A549 (cell line): ENCODE measurements around the gene GFM1. TPM values are rescaled to one million over a fixed set of nuclear protein-coding genes. Genes with fewer than 3 reads are reported as not detected.
A peak's percentile ranks its signal among the peaks of the same experiment; 100 is the strongest.

Experiments
- ATAC-seq, 2 experiments: fragments of 200-7000 bp in 1 of 2; fragments of >200 bp in 1 of 2; cut with Nextera tagmentation in 1 of 2; cut with Tn5 transposase in 1 of 2; 3 replicates each; pipeline versions ENCODE4 v1.8.0 to v1.9.1; 2018 to 2020; ENCODE audit warnings: mild to moderate bottlenecking in 1 of 2, moderate library complexity in 1 of 2
- CTCF ChIA-PET: fragments of 300-600 bp; sonication (Branson Sonifier 250); formaldehyde crosslinking; extraction: SDS; loops from one replicate; lab custom pipeline; 2021; ENCODE audit warnings: antibody characterized with exemption, inconsistent platforms; lab: Yijun Ruan, JAX
- POLR2A ChIA-PET: fragments of 350-600 bp; formaldehyde crosslinking; extraction: SDS; loops from one replicate; lab custom pipeline; 2021; ENCODE audit warnings: antibody characterized with exemption, inconsistent platforms; lab: Yijun Ruan, JAX
- DNase-seq, 2 experiments: peaks; one replicate each; pipeline versions ENCODE4 v3.0.0 to v3.0.0-alpha.2; 2011 to 2016; ENCODE audit warnings: low read depth in 1 of 2, low spot score in 1 of 2
- FAIRE-seq: peaks from 2 replicates; lab custom pipeline; 2011; peaks lifted over from hg19 to GRCh38; lab: Jason Lieb, UNC
- H3K27ac ChIP-seq, 2 experiments: fragments of >200 bp; sonication (Bioruptor Twin); formaldehyde crosslinking; 3 replicates each; pipeline ENCODE4 v1.5.1; 2016 to 2017
- H3K4me1 ChIP-seq: fragments of >200 bp; sonication (Bioruptor Twin); formaldehyde crosslinking; 3 replicates; pipeline ENCODE4 v1.6.1; 2016
- H3K4me2 ChIP-seq: fragments of >200 bp; sonication (Bioruptor Twin); formaldehyde crosslinking; 3 replicates; pipeline ENCODE4 v1.6.1; 2016
- H3K4me3 ChIP-seq: fragments of >200 bp; sonication (Bioruptor Twin); formaldehyde crosslinking; 3 replicates; pipeline ENCODE4 v1.5.1; 2016
- H3K9me3 ChIP-seq: fragments of >200 bp; sonication (Bioruptor Twin); formaldehyde crosslinking; 3 replicates; pipeline ENCODE4 v1.6.1; 2016
- BCL3 ChIP-seq: fragments of >200 bp; sonication (Bioruptor Twin); formaldehyde crosslinking; IDR thresholded peaks from 3 replicates; pipeline ENCODE4 v1.6.1; 2016
- BHLHE40 ChIP-seq: IDR thresholded peaks from 2 replicates; pipeline ENCODE4 v1.6.1; 2012; ENCODE audit warnings: low read depth, low read length, inconsistent platforms
- CEBPB ChIP-seq, 2 experiments: fragments of >200 bp in 1 of 2; sonication (Bioruptor Twin) in 1 of 2; formaldehyde crosslinking in 1 of 2; IDR thresholded peaks; 2 replicates each; pipeline ENCODE4 v1.6.1; 2012 to 2016
- CHD2 ChIP-seq: fragments of 150-350 bp; IDR thresholded peaks from 2 replicates; pipeline ENCODE4 v1.6.1; 2014; ENCODE audit warnings: low read length; ENCODE audit not compliant: partially characterized antibody
- CTCF ChIP-seq: fragments of >200 bp; sonication (Bioruptor Twin); formaldehyde crosslinking; IDR thresholded peaks from 3 replicates; pipeline ENCODE4 v1.5.1; 2016
- E2F6 ChIP-seq: IDR thresholded peaks from 2 replicates; pipeline ENCODE4 v1.6.1; 2012; ENCODE audit warnings: low read depth, borderline replicate concordance
- EHF ChIP-seq: fragments of 250-450 bp; sonication (Bioruptor Pico); IDR thresholded peaks from 2 replicates; pipeline ENCODE4 v1.5.0; 2020; ENCODE audit warnings: mild to moderate bottlenecking
- EP300 ChIP-seq, 2 experiments: fragments of >200 bp; sonication (Bioruptor Twin); formaldehyde crosslinking; IDR thresholded peaks; 2 replicates in 1 of 2; 3 replicates in 1 of 2; pipeline ENCODE4 v1.6.1; 2016 to 2017
- ESRRA ChIP-seq: fragments of 150-350 bp; IDR thresholded peaks from 2 replicates; pipeline ENCODE4 v1.6.1; 2014; ENCODE audit warnings: mild to moderate bottlenecking, low read length, borderline replicate concordance
- FOSL2 ChIP-seq, 2 experiments: fragments of 450-650 bp in 1 of 2; fragments of >200 bp in 1 of 2; sonication (Bioruptor Twin) in 1 of 2; formaldehyde crosslinking; IDR thresholded peaks; 2 replicates each; pipeline versions ENCODE4 v1.5.0 to v1.6.1; 2016 to 2020; ENCODE audit warnings: mild to moderate bottlenecking in 1 of 2, moderate library complexity in 1 of 2
- GATA3 ChIP-seq: IDR thresholded peaks from 2 replicates; pipeline ENCODE4 v1.6.1; 2012; ENCODE audit warnings: borderline replicate concordance
- HDAC2 ChIP-seq: fragments of 200-600 bp; sonication (generic); IDR thresholded peaks from 2 replicates; pipeline ENCODE4 v1.6.1; 2016
- HMGXB4 ChIP-seq: fragments of 250-450 bp; sonication (Bioruptor Pico); IDR thresholded peaks from 2 replicates; pipeline ENCODE4 v1.5.0; 2021; ENCODE audit warnings: mild to moderate bottlenecking, moderate library complexity, borderline replicate concordance
- JUN ChIP-seq, 2 experiments: fragments of >200 bp; sonication (Bioruptor Twin); formaldehyde crosslinking; IDR thresholded peaks; 2 replicates in 1 of 2; 3 replicates in 1 of 2; pipeline ENCODE4 v1.6.1; 2016 to 2017
- KDM5A ChIP-seq: fragments of 200-600 bp; sonication (generic); IDR thresholded peaks from 2 replicates; pipeline ENCODE4 v1.6.1; 2016; ENCODE audit warnings: antibody characterized with exemption, mild to moderate bottlenecking
- MAX ChIP-seq: IDR thresholded peaks from 2 replicates; pipeline ENCODE4 v1.6.1; 2012
- MYC ChIP-seq: IDR thresholded peaks from 2 replicates; pipeline ENCODE4 v1.6.1; 2012; ENCODE audit warnings: mild to moderate bottlenecking, inconsistent platforms, low read length, improper control_type of control experiment, borderline replicate concordance
- PBX3 ChIP-seq: IDR thresholded peaks from 2 replicates; pipeline ENCODE4 v1.6.1; 2012
- PHF8 ChIP-seq: fragments of 200-600 bp; sonication (generic); IDR thresholded peaks from 2 replicates; pipeline ENCODE4 v1.6.1; 2016; ENCODE audit warnings: low read depth, mild to moderate bottlenecking, antibody characterized with exemption, moderate library complexity, borderline replicate concordance
- POLR2A ChIP-seq: IDR thresholded peaks from 2 replicates; pipeline ENCODE4 v1.6.1; 2012; ENCODE audit warnings: mild to moderate bottlenecking, low read length
- RAD21 ChIP-seq, 2 experiments: fragments of >200 bp in 1 of 2; sonication (Bioruptor Twin) in 1 of 2; formaldehyde crosslinking in 1 of 2; IDR thresholded peaks in 1 of 2; conservative IDR thresholded peaks in 1 of 2; 2 replicates in 1 of 2; 3 replicates in 1 of 2; pipeline ENCODE4 v1.6.1; 2012 to 2018; ENCODE audit warnings: inconsistent platforms in 1 of 2
- RARB ChIP-seq: fragments of 250-450 bp; sonication (Bioruptor Pico); IDR thresholded peaks from 2 replicates; pipeline ENCODE4 v1.8.0; 2021; ENCODE audit warnings: mild to moderate bottlenecking, moderate library complexity
- RFX5 ChIP-seq: fragments of 450-650 bp; IDR thresholded peaks from 2 replicates; pipeline ENCODE4 v1.7.1; 2014; ENCODE audit warnings: antibody characterized with exemption, mild to moderate bottlenecking, moderate library complexity
- SMC3 ChIP-seq: fragments of >200 bp; sonication (Bioruptor Twin); formaldehyde crosslinking; IDR thresholded peaks from 3 replicates; pipeline ENCODE4 v1.6.1; 2018; ENCODE audit warnings: inconsistent platforms
- ZNF302 ChIP-seq: fragments of 250-450 bp; sonication (Bioruptor Pico); IDR thresholded peaks from 2 replicates; pipeline ENCODE4 v1.9.0; 2021; ENCODE audit warnings: inconsistent platforms, mild to moderate bottlenecking, moderate library complexity
- WGBS: methylation state at CpG from one replicate; pipeline ENCODE4 v1.1.6; 2017; ENCODE audit errors: missing lambda C conversion rate; 5-methylcytosine and 5-hydroxymethylcytosine counted together
- polyA minus RNA-seq: library from RNA; depleted of rRNA, polyadenylated mRNA; stranded (reverse); fragments of >200 nt; gene quantifications from 2 replicates; pipeline ENCODE4 v1.2.3, GENCODE V29; 2011; rRNA and poly(A)+ RNA removed
- polyA plus RNA-seq, 4 experiments: library from polyadenylated mRNA; depleted of rRNA in 3 of 4; stranded (reverse); fragments of >200 nt; fragmentation: RNase III in 1 of 4; extraction: RNeasy Plus Mini Kit Qiagen cat#74134 plus additional on column Dnase treatment in 1 of 4; gene quantifications; 2 replicates in 3 of 4; 3 replicates in 1 of 4; pipeline ENCODE4 v1.2.3, GENCODE V29; 2011 to 2017
- TF ChIP-seq, protein P1 (sequence below): fragments of 450-650 bp; IDR thresholded peaks from 2 replicates; pipeline ENCODE4 v1.6.1; 2014; ENCODE audit warnings: antibody characterized with exemption

Gene GFM1
- polyA plus RNA-seq (2011; rRNA removed) = 54.5 and 71.4 TPM in 2 replicates
- polyA plus RNA-seq (2012; cell fraction: cytosol; rRNA removed) = 13.0 and 15.8 TPM in 2 replicates
- 11.9 and 14.1 TPM in 2 replicates for polyA plus RNA-seq (2012; cell fraction: nucleus; rRNA removed)
- 47.0 to 50.9 TPM (median 48.8 TPM) in 3 replicates for polyA plus RNA-seq (2017; fragmentation: RNase III; extraction: RNeasy Plus Mini Kit Qiagen cat#74134 plus additional on column Dnase treatment)
- polyA minus RNA-seq = 45.2 and 56.1 TPM in 2 replicates

GRCh38 chr3:158644345-158644908 is at the start of gene GFM1:
GFM1 (plus strand) TSS chr3:158644527; CDS start chr3:158644635, 108 bp downstream.
- Histone ChIP-seq H3K4me2 (peak within 1 kb of the TSS; percentile 95), H3K27ac (peak within 1 kb of the TSS; percentile 87 to 99), H3K4me1 (peaks cover 14% of the 10 kb centered on the region), H3K9me3 (no peaks in the 10 kb centered on the region), H3K4me3 (peak within 1 kb of the TSS; percentile 72)
- ATAC-seq (peak; percentile 98 to 100), FAIRE-seq (peak; percentile 36), DNase-seq (peak; percentile 82 to 97)
- POLR2A ChIA-PET = interaction anchor here (0.7 to 1.7 kb wide), 7 partner anchors 14 to 534 kb away, joined by 3 to 17 read pairs (median 4); partner anchors contain the start of genes MLF1 and RSRC1
- TF ChIP-seq KDM5A (peak; percentile 74), E2F6 (peak; percentile 42; the same call in 1 of the 2 replicates), CHD2 (peak; percentile 44), CTCF (peak; percentile 94), EP300 (IDR thresholded peaks at IDR 0.05) (no peak), BHLHE40 (peak; percentile 68), ESRRA (peak; percentile 42; the same call in 1 of the 2 replicates), EHF (CRISPR knock-in tag) (no peak), SMC3 (peak; percentile 77), PBX3 (peak; percentile 53; the same call in 1 of the 2 replicates), GATA3 (peak; percentile 56; the same call in 1 of the 2 replicates), BCL3 (peak; percentile 77; the same call in 1 of the 3 replicates), HMGXB4 (CRISPR knock-in tag) (no peak), JUN (IDR thresholded peaks at IDR 0.05) (peak; percentile 81 to 95), MAX (peak; percentile 96), FOSL2 (IDR thresholded peaks at IDR 0.05) (no peak), FOSL2 (CRISPR knock-in tag; IDR thresholded peaks at IDR 0.05) (no peak), RARB (CRISPR knock-in tag) (no peak), CEBPB (IDR thresholded peaks at IDR 0.05) (peak in 1 of 2 experiments; percentile 64; a peak in 1 of 4 replicates), ZNF302 (CRISPR knock-in tag) (no peak), POLR2A (peak; percentile 57; the same call in 1 of the 2 replicates), PHF8 (peak; percentile 90), HDAC2 (0 out of 2 replicates have a peak, but pooled peaks have one; percentile 75), RFX5 (0 out of 2 replicates have a peak, but pooled peaks have one; percentile 25), MYC (peak; percentile 80), RAD21 (conservative IDR thresholded peaks at IDR 0.05 in 1 of 2, IDR thresholded peaks at IDR 0.05 in 1 of 2) (peak; percentile 49 to 53)
- TF ChIP-seq, protein P1, sequence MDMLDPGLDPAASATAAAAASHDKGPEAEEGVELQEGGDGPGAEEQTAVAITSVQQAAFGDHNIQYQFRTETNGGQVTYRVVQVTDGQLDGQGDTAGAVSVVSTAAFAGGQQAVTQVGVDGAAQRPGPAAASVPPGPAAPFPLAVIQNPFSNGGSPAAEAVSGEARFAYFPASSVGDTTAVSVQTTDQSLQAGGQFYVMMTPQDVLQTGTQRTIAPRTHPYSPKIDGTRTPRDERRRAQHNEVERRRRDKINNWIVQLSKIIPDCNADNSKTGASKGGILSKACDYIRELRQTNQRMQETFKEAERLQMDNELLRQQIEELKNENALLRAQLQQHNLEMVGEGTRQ = peak; percentile 53
- WGBS = 2% methylated on average over 35 of the region's 42 CpGs
- CTCF ChIA-PET = interaction anchor here (0.6 to 2.6 kb wide), 36 partner anchors 8 to 1436 kb away, joined by 3 to 23 read pairs (median 4); partner anchors contain the start of genes LXN, MLF1 and RARRES1
